GM12874 (cell line): ENCODE data around the gene ELP1.

ENCODE experiments used
- CTCF ChIP-seq: IDR thresholded peaks from 2 replicates; pipeline ENCODE4 v1.5.1; 2011; ENCODE audit warnings: low read depth, mild to moderate bottlenecking, control low read depth, low read length, moderate library complexity; ENCODE audit not compliant: insufficient read depth

ELP1 gene

DNA sequence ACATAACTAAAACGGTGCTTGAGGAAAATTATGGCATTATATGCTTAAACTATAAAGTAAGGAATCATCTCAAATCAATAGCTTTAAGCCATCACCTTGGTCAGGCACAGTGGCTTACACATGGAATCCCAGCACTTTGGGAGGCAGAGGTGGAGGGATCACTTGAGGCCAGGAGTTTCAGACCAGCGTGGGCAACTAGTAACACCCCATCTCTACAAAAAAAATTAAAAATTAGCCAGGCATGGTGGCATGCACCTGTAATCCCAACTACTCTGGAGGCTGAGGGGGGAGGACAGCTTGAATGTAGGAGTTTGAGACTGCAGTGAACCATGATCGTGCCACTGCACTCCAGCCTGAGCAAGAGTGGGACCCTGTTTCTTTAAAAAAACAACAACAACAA lies 49.2 kb downstream of the ELP1 start:
- no peak for TF ChIP-seq CTCF

GRCh38 chr9:108883085-108883484 lies 50.8 kb downstream of the ELP1 start:
- TF ChIP-seq CTCF = no peak

- TF ChIP-seq CTCF = no peak
Observed at GRCh38 chr9:108882052-108882888, 51.7 kb downstream of the ELP1 start.

GRCh38 chr9:108880738-108881316 lies 53.1 kb downstream of the ELP1 start:
- TF ChIP-seq CTCF = no peak

DNA sequence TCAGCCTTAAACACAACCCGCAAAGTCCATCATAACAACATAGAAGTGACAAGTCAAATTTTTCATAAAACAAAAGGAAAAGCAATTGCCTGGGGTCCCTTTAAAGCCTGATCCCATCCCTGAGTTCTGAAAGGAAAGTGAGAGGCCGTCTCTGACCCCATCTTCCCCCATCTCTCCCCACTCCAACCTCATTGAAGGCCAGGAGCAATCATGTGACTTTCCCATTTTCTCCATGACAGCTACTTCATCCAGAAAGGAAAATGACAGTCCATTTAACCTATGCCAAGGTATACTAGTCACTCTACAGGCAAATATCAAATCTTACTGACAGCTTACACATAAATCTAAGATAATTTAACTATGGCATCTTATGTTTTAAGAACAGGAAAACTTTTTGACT lies 56.4 kb downstream of the ELP1 start:
- no peak for TF ChIP-seq CTCF

DNA sequence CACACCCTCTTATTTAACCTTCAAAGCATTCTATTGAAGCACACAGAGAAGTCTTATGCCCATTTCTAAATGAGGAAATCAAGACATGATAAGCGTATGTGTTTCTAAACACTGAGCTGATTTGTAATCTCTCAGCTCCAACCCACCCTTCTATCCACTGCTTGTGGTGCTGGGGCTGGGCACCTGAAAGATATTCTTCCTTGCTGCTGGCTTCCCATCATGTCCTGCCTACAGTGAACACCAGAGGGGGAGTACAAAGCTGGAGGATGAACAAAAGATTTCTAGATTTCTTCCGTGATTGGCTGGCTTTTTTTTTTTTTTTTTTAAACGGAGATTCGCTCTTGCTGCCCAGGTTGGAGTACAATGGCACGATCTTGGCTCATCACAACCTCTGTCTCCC lies 57.5 kb downstream of the ELP1 start:
- no peak for TF ChIP-seq CTCF

DNA sequence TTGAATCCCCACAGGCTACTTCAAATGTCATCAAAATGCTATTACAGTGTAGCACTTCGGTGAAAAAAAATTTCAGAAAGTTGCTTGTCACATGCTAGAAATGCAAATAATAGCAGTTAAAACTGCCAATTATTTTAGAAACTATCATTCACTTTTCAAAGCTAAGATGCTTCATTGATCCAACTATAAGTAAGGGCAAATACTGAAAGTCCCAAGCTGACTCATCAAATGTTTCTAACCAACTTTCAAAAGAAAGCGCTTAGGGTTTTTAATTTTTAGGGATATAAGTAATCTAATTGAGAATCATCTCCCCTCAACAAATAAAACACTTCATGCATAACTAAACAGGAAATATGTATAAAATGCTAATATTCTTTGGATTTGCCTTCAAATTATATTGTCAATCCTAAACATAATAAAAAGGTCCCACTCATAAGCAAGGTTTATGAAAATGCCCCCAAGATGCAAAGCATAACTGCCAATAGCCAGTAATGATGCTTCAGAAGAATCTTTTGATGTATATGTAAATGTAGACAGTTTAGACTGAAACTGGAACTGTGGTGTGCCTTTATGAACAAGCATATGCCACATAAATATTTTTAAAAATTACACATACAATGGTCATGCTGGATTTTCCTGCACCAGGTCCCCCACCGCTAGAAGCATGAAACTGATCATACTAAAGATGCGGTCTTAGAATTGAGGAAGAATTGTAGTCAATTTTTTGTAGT lies 59.7 kb downstream of the ELP1 start:
- TF ChIP-seq CTCF = no peak
